Endothelial cell of umbilical vein (primary cell): ENCODE results near the gene CDK17. TPM values are rescaled to one million over a fixed set of nuclear protein-coding genes. Genes with fewer than 3 reads are reported as not detected.

Source experiments
- BruUV-seq: library from RNA; stranded (reverse); fragments of 400-500 nt; replicated peaks from 2 replicates; lab custom pipeline; 2021; lab: Mats Ljungman, UMichigan
- CTCF ChIA-PET: fragments of 300-600, 350-600 bp; sonication (Branson Sonifier 250); formaldehyde crosslinking; loops from one replicate; lab custom pipeline; 2021; ENCODE audit warnings: antibody characterized with exemption, inconsistent platforms; lab: Charles Lee
- POLR2A ChIA-PET: fragments of 300-600, 350-600 bp; sonication (Branson Sonifier 250); formaldehyde crosslinking; loops from one replicate; lab custom pipeline; 2021; ENCODE audit warnings: antibody characterized with exemption, inconsistent platforms; lab: Charles Lee
- DNase-seq: peaks from one replicate; pipeline ENCODE4 v3.0.0-alpha.2; 2011; ENCODE audit warnings: low read depth, low spot score
- FAIRE-seq: peaks from 2 replicates; lab custom pipeline; 2011; peaks lifted over from hg19 to GRCh38; lab: Jason Lieb, UNC
- H2AFZ ChIP-seq: 2 replicates; pipeline ENCODE4 v1.6.0; 2012; ENCODE audit warnings: low read depth, low read length, control low read depth, inconsistent platforms
- H3K27ac ChIP-seq: 2 replicates; pipeline ENCODE4 v1.5.1; 2011; ENCODE audit warnings: low read depth, mild to moderate bottlenecking, control low read depth, low read length, moderate library complexity; ENCODE audit not compliant: insufficient read depth
- H3K27me3 ChIP-seq, 2 experiments: 2 replicates each; pipeline versions ENCODE4 v1.6.0 to v1.6.1; 2011; ENCODE audit warnings: low read length in 2 of 2, mixed read lengths in 1 of 2; ENCODE audit not compliant: control insufficient read depth in 2 of 2, insufficient read depth in 2 of 2
- H3K36me3 ChIP-seq, 2 experiments: 2 replicates in 1 of 2; 3 replicates in 1 of 2; pipeline ENCODE4 v1.5.1; 2011; ENCODE audit warnings: low read length in 2 of 2, mild to moderate bottlenecking in 1 of 2, moderate library complexity in 1 of 2; ENCODE audit not compliant: control insufficient read depth in 2 of 2, insufficient read depth in 2 of 2; ENCODE audit errors: extremely low read depth in 1 of 2
- H3K4me1 ChIP-seq: 3 replicates; pipeline ENCODE4 v1.5.1; 2011; ENCODE audit warnings: mild to moderate bottlenecking, low read length; ENCODE audit not compliant: control insufficient read depth, insufficient read depth; ENCODE audit errors: extremely low read depth
- H3K4me2 ChIP-seq: 2 replicates; pipeline ENCODE4 v1.6.1; 2011; ENCODE audit warnings: low read length, control low read depth, mixed read lengths; ENCODE audit not compliant: insufficient read depth
- H3K4me3 ChIP-seq, 3 experiments: fragments of 200-600 bp in 1 of 3; sonication (generic), shearing (Covaris generic) in 1 of 3; replicated peaks in 1 of 3; 2 replicates each; pipeline ENCODE4 v1.5.1; 2011 to 2016; ENCODE audit warnings: control low read depth in 3 of 3, low read length in 3 of 3, mild to moderate bottlenecking in 2 of 3, inconsistent platforms in 1 of 3, low read depth in 1 of 3, moderate library complexity in 1 of 3; ENCODE audit not compliant: insufficient read depth in 1 of 3
- H3K79me2 ChIP-seq: 2 replicates; pipeline ENCODE4 v1.6.0; 2012; ENCODE audit warnings: low read length, inconsistent platforms; ENCODE audit not compliant: control insufficient read depth, insufficient read depth
- H3K9ac ChIP-seq: replicated peaks from 2 replicates; pipeline ENCODE3; 2011; ENCODE audit warnings: low read length, control low read depth; ENCODE audit not compliant: insufficient read depth; ENCODE audit errors: extremely low read depth
- H3K9me1 ChIP-seq: replicated peaks from 3 replicates; pipeline ENCODE4 v1.6.0; 2011; ENCODE audit warnings: mild to moderate bottlenecking, low read length; ENCODE audit not compliant: control insufficient read depth, insufficient read depth; ENCODE audit errors: extremely low read depth
- H3K9me3 ChIP-seq: replicated peaks from 2 replicates; pipeline ENCODE4 v1.5.1; 2012; ENCODE audit warnings: low read length, inconsistent platforms; ENCODE audit not compliant: control insufficient read depth, insufficient read depth
- H4K20me1 ChIP-seq: replicated peaks from 2 replicates; pipeline ENCODE3; 2011; ENCODE audit warnings: mild to moderate bottlenecking, low read length; ENCODE audit not compliant: control insufficient read depth, insufficient read depth; ENCODE audit errors: extremely low read depth
- CTCF ChIP-seq, 2 donors: IDR thresholded peaks; 1 replicate in 1 of 2; 2 replicates in 1 of 2; pipeline ENCODE4 v1.5.1; 2011; ENCODE audit warnings: low read length in 2 of 2, mild to moderate bottlenecking in 2 of 2, moderate library complexity in 2 of 2, control low read depth in 1 of 2, inconsistent platforms in 1 of 2, low read depth in 1 of 2; ENCODE audit not compliant: insufficient read depth in 1 of 2; ENCODE audit errors: extremely low read depth in 1 of 2
- EZH2 ChIP-seq: IDR thresholded peaks from 2 replicates; pipeline ENCODE4 v1.6.1; 2012; ENCODE audit warnings: borderline replicate concordance, low read depth, mild to moderate bottlenecking, moderate library complexity, low read length, inconsistent platforms; ENCODE audit not compliant: severe bottlenecking
- FOS ChIP-seq: IDR thresholded peaks from 2 replicates; pipeline ENCODE4 v1.6.1; 2011; ENCODE audit warnings: mild to moderate bottlenecking, low read length, moderate library complexity, borderline replicate concordance; ENCODE audit not compliant: insufficient read depth
- GATA2 ChIP-seq: IDR thresholded peaks from 2 replicates; pipeline ENCODE4 v1.7.0; 2011; ENCODE audit warnings: low read depth, mild to moderate bottlenecking, moderate library complexity, mixed read lengths, low read length; ENCODE audit not compliant: insufficient read length, insufficient read depth
- JUN ChIP-seq: IDR thresholded peaks from 2 replicates; pipeline ENCODE4 v1.6.1; 2011; ENCODE audit warnings: borderline replicate concordance, low read depth; ENCODE audit not compliant: insufficient read length, insufficient read depth
- MAX ChIP-seq: IDR thresholded peaks from 2 replicates; pipeline ENCODE4 v1.6.1; 2011; ENCODE audit not compliant: insufficient read depth, insufficient read length
- MYC ChIP-seq: IDR thresholded peaks from one replicate; pipeline ENCODE4 v1.6.1; 2011; ENCODE audit warnings: mild to moderate bottlenecking, low read depth, low read length
- POLR2A ChIP-seq: IDR thresholded peaks from 2 replicates; pipeline ENCODE4 v1.6.1; 2012; ENCODE audit warnings: low read depth, mild to moderate bottlenecking, control low read depth, low read length
- POLR2AphosphoS5 ChIP-seq: IDR thresholded peaks from 2 replicates; pipeline ENCODE4 v1.6.1; 2012; ENCODE audit warnings: low read depth, mild to moderate bottlenecking, control low read depth, low read length, moderate library complexity; ENCODE audit not compliant: insufficient read depth
- dilution Hi-C: fragments of 300-500 bp; cut with MboI; formaldehyde crosslinking; loops from one replicate; pipeline ENCODE4 v1.15.0; 2019; ENCODE audit warnings: low sequenced_read_pairs; ENCODE audit not compliant: extremely low pct_ligation_motif_present
- intact Hi-C: fragments of 100-400 bp; cut with micrococcal nuclease; formaldehyde crosslinking; loops from one replicate; pipeline ENCODE4 v1.10.0; 2022
- polyA plus RNA-seq, 4 experiments: library from polyadenylated mRNA; depleted of rRNA in 3 of 4; stranded (reverse) in 3 of 4; unstranded in 1 of 4; fragments of >200 nt; gene quantifications; 2 replicates each; pipeline versions ENCODE4 v1.2.1 to v1.2.3, GENCODE V29; 2011 to 2012; ENCODE audit warnings: missing spikeins in 1 of 4
- total RNA-seq: library from RNA; stranded (reverse); gene quantifications from 2 replicates; pipeline ENCODE4 v1.2.3, GENCODE V29; 2021

CDK17 gene
- total and polyA plus RNA-seq, 2 donors (not counting 3 experiments of a cell fraction or from before 2014, with no cell fraction given) = 61.1 to 176 TPM

DNA sequence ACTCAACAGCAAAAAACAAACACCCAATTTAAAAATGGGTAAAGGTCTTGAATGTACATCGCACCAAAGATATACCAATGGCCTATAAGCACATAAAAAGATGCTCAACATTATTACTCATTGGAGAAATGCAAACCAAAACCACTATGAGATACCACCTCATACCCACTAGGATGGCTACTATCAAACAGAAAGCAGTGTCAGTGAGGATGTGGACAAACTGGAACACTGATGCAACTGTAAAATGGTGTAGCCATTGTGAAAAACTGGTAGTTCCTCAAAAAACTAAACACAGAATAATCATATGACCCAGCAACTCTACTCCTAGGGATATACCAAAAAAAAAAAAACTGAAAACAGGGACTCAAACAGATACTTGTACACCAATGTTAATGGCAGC, 49.3 kb downstream of the CDK17 start:
- no peak overlapping the region for H2AFZ ChIP-seq
- no peaks in the 10 kb centered on the region for H3K27me3 ChIP-seq
- no peak for FAIRE-seq
- BruUV-seq = no TSS peak
- H3K9ac ChIP-seq = no peak overlapping the region
- no peak overlapping the region for H3K27ac ChIP-seq
- H3K9me3 ChIP-seq = no peaks in the 10 kb centered on the region
- dilution Hi-C loops (no loop called here), intact Hi-C loops (no loop called here)
- no peak overlapping the region for H3K4me2 ChIP-seq
- DNase-seq = no peak
- peaks cover 65% of the 10 kb centered on the region for H3K4me1 ChIP-seq
- H4K20me1 ChIP-seq = peaks cover 48% of the 10 kb centered on the region
- H3K36me3 ChIP-seq = no peaks in the 10 kb centered on the region
- no peak overlapping the region for H3K4me3 ChIP-seq
- ChIA-PET CTCF (no interaction called here), POLR2A (no interaction called here)
- peaks cover 100% of the 10 kb centered on the region for H3K79me2 ChIP-seq
- no peaks in the 10 kb centered on the region for H3K9me1 ChIP-seq
- TF ChIP-seq EZH2 = no peak
- no peak for TF ChIP-seq FOS
- TF ChIP-seq POLR2AphosphoS5 = no peak
- TF ChIP-seq JUN = no peak
- TF ChIP-seq MAX = no peak
- no peak for TF ChIP-seq MYC
- TF ChIP-seq GATA2 = no peak
- no peak for TF ChIP-seq POLR2A
- no peak for TF ChIP-seq CTCF (IDR thresholded peaks at IDR 0.05; ENCODE audit: extremely low read depth in 1 of 2, insufficient read depth in 1 of 2, low read depth in 1 of 2, low read length in 2 of 2)
